Glutamatergic neuron (in vitro differentiated cells): ENCODE data around the gene PLP1. TPM values are rescaled to one million over a fixed set of nuclear protein-coding genes. Genes with fewer than 3 reads are reported as not detected.

ENCODE experiments used
- DNase-seq: peaks from one replicate; pipeline ENCODE4 v3.0.0; 2022
- H3K27ac Mint-ChIP-seq: one replicate; pipeline ENCODE4 v1.8.0; 2020; ENCODE audit warnings: mild to moderate bottlenecking, mixed read lengths, inconsistent platforms; ENCODE audit not compliant: unreplicated experiment
- H3K27me3 Mint-ChIP-seq: one replicate; pipeline ENCODE4 v1.8.0; 2020; ENCODE audit warnings: mild to moderate bottlenecking, moderate library complexity, mixed read lengths, inconsistent platforms; ENCODE audit not compliant: unreplicated experiment
- H3K36me3 Mint-ChIP-seq: one replicate; pipeline ENCODE4 v1.8.0; 2020; ENCODE audit warnings: mild to moderate bottlenecking, mixed read lengths, inconsistent platforms; ENCODE audit not compliant: unreplicated experiment
- H3K4me1 Mint-ChIP-seq: one replicate; pipeline ENCODE4 v1.8.0; 2020; ENCODE audit warnings: mild to moderate bottlenecking, low read depth, mixed read lengths, inconsistent platforms; ENCODE audit not compliant: unreplicated experiment
- H3K4me3 Mint-ChIP-seq: one replicate; pipeline ENCODE4 v1.8.0; 2020; ENCODE audit warnings: mild to moderate bottlenecking, mixed read lengths, inconsistent platforms; ENCODE audit not compliant: unreplicated experiment
- H3K9me3 Mint-ChIP-seq: one replicate; pipeline ENCODE4 v1.8.0; 2020; ENCODE audit warnings: mild to moderate bottlenecking, moderate library complexity, mixed read lengths, inconsistent platforms; ENCODE audit not compliant: unreplicated experiment
- CTCF ChIP-seq: fragments of 200-600 bp; sonication (generic); IDR thresholded peaks from one replicate; pipeline ENCODE4 v1.5.0; 2021; ENCODE audit not compliant: partially characterized antibody, unreplicated experiment
- total RNA-seq: library from RNA; stranded (reverse); fragmentation: NEBNext Ultra II Directional; extraction: Animal tissue kit (Norgen Biotek cat#: 25700); gene quantifications from one replicate; pipeline ENCODE4 v1.2.1, GENCODE V29; 2021; ENCODE audit not compliant: unreplicated experiment

The PLP1 gene
- total RNA-seq, 1 donor from 2014 or later, result 0.20 TPM

DNA sequence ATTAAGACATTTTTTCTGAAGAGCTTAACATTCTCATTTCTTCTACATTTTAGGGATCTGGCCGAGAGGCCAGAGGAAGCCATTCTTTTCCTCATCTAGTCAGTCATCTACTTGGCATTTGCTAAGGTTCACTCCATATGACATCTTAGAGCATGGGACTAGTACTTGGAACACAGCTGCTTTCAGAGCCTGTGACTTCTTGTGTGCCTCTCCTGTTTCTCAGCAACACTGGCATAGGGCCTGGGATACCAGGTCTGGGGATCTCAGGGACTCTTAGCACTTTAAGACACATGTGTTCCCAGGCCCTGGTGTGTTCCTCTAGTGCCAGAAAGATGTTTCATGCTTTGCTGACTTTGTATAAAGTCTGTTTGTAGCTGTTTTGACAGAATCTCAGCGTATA, 7.3 kb downstream of the PLP1 start:
- Mint-ChIP-seq H3K36me3 (no peaks in the 10 kb centered on the region), H3K4me3 (no peak overlapping the region), H3K9me3 (no peaks in the 10 kb centered on the region), H3K4me1 (peaks cover 3% of the 10 kb centered on the region), H3K27me3 (peaks cover 2% of the 10 kb centered on the region), H3K27ac (no peak overlapping the region)
- no peak for DNase-seq
- TF ChIP-seq CTCF, result no peak

GRCh38 chrX:103789004-103789403, 12.4 kb downstream of the PLP1 start:
- Mint-ChIP-seq H3K9me3 (no peaks in the 10 kb centered on the region), H3K27ac (no peak overlapping the region), H3K4me3 (no peak overlapping the region), H3K27me3 (no peaks in the 10 kb centered on the region), H3K36me3 (no peaks in the 10 kb centered on the region), H3K4me1 (peaks cover 7% of the 10 kb centered on the region)
- DNase-seq, result no peak
- no peak for TF ChIP-seq CTCF

DNA sequence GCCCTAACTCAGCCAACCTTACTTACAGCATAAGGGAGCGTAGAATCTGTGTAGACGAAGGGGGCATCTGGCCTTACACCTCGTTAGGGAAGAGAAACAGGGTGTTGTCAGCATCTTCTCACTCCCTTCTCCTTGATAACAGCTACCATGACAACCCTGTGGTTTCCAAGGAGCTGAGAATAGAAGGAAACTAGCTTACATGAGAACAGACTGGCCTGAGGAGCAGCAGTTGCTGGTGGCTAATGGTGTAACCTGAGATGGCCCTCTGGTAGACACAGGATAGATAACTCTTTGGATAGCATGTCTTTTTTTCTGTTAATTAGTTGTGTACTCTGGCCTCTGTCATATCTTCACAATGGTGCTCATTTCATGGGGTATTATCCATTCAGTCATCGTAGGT, 14.6 kb downstream of the PLP1 start:
- TF ChIP-seq CTCF, result no peak
- Mint-ChIP-seq H3K4me3 (no peak overlapping the region), H3K27ac (peak overlapping the region; percentile 57), H3K36me3 (no peaks in the 10 kb centered on the region), H3K9me3 (no peaks in the 10 kb centered on the region), H3K27me3 (no peaks in the 10 kb centered on the region), H3K4me1 (peaks cover 7% of the 10 kb centered on the region)
- no peak for DNase-seq

- DNase-seq, result no peak
- Mint-ChIP-seq H3K4me3 (no peak overlapping the region), H3K27me3 (no peaks in the 10 kb centered on the region), H3K9me3 (no peaks in the 10 kb centered on the region), H3K36me3 (no peaks in the 10 kb centered on the region), H3K4me1 (peaks cover 7% of the 10 kb centered on the region), H3K27ac (no peak overlapping the region)
- TF ChIP-seq CTCF, result no peak
These were observed 15.3 kb downstream of the PLP1 start for GRCh38 chrX:103791826-103792485.

GRCh38 chrX:103792916-103793544, 16.4 kb downstream of the PLP1 start:
- peaks cover 7% of the 10 kb centered on the region for H3K4me1 Mint-ChIP-seq
- DNase-seq, result no peak
- no peaks in the 10 kb centered on the region for H3K27me3 Mint-ChIP-seq
- no peaks in the 10 kb centered on the region for H3K36me3 Mint-ChIP-seq
- no peaks in the 10 kb centered on the region for H3K9me3 Mint-ChIP-seq
- H3K4me3 Mint-ChIP-seq, result no peak overlapping the region
- H3K27ac Mint-ChIP-seq, result no peak overlapping the region
- TF ChIP-seq CTCF, result no peak
